AG08395 (cell line): Measurements from ENCODE around the gene RXFP4.

Experiments used
- DNase-seq: peaks from one replicate; pipeline ENCODE4 v3.0.0; 2012; ENCODE audit warnings: mixed read lengths, low spot score

The RXFP4 gene

DNA sequence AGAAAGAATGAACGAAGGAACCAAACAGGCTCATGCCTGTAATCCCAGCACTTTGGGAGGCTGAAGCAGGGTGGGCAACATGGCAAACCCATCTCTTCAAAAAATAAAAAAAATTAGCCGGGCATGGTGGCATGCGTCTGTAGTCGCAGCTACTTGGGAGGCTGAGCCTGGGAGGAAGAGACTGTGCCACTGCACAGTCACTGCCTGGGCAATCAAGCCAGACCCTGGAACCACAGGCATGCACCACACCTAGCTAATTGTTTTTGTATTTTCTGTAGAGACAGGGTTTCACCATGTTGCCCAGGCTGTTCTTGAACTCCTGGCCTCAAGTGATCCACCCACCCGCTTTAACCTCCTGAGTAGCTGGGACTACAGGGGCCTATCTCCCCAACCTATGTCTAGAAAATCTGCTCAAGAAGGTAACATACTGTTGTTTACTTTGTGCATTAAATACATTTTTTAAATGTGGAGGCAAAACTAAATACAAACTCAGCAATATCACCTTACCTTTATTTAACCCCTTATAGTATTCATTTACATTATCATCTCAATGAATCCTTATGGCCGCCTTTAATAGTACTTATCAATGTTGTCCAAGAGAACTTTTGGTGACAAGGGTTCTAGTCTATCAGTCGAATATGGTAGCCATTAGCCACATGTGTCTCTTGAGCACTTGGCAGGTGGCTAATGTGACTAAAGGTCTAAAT is 10.0 kb upstream of the RXFP4 start:
- DNase-seq: no peak

DNA sequence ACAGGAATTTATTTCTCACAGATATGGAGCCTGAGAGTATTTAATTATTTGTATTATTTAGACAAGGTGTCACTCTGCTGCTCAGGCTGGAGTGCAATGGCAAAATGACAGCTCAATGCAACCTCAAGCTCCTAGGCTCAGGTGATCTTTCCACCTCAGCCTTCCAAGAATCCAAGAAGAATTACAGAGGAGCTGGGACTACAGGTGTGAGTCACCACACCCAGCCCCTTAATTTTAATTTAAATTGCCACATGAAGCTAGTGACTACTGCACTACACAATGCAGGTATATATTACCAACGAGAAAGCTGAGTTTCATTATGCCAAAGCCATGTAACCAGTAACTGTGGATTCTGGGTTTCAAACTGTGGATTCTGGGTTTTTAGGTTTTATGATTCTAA is 9.4 kb upstream of the RXFP4 start:
- no peak for DNase-seq

DNA sequence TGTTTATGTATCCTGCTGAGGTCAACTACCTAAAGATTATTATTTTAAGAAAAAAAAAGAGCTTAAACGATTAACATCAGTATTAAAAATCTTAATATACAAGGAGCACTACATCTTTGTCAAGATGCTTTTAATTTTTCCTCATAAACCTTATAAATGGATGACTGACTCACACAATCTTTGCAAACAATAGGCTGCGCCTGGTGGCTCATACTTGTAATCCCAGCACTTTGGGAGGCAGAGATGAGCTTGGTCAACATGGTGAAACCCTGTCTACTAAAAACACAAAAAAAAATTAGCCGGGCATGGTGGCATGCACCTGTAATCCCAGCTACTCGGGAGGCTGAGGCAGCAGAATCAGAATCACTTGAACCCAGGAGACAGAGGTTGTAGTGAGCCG is 9.0 kb upstream of the RXFP4 start:
- no peak for DNase-seq

DNA sequence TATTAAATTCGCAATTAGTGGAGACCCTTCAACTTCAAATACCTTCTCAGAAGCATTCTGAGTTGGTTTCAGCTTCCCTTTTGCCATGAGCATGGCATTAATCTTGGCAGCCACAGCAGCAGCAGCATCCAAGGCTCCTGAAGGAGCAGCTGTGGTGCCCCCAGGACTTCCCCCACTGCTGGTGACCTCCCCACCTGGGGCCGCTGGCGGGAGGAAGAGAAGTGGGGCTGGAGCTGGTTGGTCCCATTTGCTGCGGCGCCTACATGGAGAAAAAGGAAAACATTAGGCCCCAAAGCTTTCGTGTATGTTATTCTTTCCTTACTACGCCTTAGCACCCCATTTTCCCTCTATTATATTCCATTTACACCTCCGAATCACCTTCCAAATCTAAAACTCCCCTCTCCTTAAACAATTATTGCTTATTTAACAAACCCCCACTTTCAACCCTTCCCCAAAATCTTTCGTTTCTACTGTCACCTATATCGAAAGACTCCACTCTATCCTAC is 7.8 kb upstream of the RXFP4 start:
- DNase-seq: no peak

DNA sequence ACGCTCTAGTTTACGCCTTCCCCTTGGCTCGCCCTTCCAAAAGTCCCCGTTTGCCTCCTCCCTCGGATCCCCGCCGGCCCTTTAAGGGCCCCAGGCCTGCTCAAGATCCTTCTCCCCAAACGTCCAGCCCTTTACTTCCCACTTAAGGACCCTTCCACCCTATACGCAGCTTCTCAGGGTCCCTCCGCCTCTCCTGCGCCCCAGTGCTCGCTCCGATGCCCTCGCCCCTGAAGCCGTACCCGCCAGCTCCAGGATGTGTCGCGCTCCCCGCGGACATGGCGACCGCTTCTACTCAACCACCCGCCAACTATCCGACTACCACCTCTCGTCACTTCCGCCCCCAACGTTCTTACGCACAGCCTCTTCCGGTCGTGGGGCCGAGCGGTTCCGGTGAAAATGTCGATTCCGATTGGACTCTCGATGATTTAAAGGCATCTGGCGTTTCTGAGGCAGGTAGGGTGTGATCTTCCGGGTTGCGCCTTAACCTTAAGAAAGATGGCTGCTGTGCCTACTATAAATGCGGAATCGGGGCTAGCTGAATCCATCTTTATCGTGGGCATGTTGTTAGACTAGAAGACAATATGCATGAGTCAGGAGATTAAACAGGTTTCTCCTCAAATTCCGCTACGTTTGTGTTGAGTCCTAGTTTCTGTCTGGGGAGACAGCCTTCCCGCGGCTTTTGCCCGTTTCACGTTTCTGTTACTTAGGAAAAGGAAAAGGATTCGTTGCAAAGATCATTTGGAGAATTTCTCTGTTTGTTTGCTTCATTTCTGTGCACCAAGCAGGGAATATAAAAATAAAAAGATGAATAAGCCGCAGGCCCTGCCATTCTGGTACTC is 7.1 kb upstream of the RXFP4 start, which contains the start of gene KHDC4:
Gene KHDC4, minus strand, starts transcription at position 317 of the 839 bp plus-strand sequence. Its CDS starts 40 bp downstream, at position 277.
- peak; percentile 97 for DNase-seq

DNA sequence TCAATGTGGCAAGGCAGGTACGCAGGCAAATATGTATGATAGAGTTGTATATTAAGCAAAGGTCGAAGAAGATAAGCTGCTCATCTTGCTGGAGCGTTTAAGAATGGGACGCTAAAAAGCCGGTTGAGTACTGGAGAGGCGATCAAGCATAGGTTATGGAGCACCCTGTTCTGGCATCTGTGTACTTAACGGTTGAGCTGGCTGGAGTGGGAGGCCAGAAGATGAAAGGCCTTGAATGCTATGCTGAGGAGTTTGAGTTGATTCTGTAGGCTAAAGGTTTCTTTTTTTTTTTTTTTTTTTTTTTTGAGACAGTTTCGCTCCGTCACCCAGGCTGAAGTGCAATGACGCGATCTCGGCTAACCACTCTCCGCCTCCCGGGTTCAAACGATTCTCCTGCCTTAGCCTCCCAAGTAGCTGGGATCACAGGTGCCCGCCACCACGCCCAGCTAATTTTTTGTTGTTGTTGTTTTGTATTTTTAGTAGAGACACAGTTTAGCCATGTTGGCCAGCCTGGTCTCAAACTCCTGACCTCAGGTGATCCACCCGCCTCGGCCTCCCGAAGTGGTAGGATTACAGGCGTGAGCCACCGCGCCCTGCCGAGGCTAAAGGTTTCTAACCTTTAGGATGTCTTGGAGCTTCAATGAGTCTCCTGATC is 6.4 kb upstream of the RXFP4 start:
- DNase-seq: no peak

DNA sequence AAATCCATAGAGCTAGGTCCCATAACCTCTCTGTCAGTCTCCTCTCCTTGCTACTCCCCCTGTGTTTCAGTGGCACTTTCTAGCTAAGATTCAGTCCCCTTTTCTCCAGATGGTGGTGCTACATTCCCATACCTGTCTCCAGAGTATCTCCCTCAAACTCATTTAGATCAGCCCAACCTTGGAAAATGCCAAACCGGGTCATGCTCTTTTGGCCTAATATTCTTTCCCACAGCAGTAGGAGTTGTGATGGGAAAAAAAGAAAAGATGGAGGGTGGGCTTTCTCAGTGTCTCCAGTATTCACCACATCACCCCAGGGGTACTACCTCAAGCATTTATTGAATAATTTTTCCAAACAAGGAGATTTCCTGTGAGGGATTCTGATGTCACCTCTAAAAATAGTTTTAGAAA is 3.2 kb upstream of the RXFP4 start:
- DNase-seq: peak; percentile 69

DNA sequence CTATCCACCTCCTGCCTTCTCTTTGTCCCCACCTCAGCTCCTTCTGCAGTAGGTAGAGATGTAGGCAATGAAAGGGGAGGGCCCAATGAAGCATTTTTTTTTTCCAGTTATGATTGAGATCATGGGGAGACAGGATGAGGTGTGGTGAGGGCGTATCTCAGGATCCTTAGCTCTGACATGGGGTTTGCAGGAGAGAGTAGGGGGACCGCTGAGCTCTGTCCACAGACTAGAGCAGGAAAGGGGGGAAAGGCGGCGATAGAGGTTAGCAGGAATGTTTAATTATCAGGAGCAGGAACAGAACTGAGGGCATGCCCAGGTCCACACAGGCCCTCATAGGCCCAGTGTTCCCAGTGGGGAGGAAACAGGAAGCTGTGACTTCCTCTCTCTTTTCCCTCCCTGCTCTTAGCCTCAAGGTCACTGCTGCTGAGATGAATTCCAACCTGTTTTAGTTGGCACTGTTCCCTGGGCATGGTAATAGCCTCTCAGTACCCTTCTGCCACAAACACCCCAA is 901 bp upstream of the RXFP4 start:
- no peak for DNase-seq

DNA sequence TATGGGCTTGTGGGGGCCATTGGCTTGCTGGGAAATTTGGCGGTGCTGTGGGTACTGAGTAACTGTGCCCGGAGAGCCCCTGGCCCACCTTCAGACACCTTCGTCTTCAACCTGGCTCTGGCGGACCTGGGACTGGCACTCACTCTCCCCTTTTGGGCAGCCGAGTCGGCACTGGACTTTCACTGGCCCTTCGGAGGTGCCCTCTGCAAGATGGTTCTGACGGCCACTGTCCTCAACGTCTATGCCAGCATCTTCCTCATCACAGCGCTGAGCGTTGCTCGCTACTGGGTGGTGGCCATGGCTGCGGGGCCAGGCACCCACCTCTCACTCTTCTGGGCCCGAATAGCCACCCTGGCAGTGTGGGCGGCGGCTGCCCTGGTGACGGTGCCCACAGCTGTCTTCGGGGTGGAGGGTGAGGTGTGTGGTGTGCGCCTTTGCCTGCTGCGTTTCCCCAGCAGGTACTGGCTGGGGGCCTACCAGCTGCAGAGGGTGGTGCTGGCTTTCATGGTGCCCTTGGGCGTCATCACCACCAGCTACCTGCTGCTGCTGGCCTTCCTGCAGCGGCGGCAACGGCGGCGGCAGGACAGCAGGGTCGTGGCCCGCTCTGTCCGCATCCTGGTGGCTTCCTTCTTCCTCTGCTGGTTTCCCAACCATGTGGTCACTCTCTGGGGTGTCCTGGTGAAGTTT is 550 bp downstream of the RXFP4 start:
- DNase-seq: no peak

DNA sequence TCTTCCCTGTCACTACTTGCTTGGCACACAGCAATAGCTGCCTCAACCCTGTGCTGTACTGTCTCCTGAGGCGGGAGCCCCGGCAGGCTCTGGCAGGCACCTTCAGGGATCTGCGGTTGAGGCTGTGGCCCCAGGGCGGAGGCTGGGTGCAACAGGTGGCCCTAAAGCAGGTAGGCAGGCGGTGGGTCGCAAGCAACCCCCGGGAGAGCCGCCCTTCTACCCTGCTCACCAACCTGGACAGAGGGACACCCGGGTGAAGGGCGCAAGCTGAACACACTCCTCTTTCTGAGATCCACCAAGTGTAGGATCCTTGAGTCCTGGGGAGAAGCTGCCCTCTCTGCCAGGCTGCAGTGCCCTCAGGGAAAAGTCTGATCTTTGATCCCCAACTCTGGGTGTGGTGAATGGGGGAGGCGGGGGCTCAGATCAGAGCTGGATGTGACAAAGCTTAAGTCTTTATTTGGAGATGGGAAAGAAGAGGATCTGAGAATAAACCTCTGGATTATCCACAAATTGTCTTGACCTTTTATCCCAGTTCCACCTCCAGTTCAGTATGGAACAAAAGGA is 1.2 kb downstream of the RXFP4 start:
- DNase-seq: no peak

DNA sequence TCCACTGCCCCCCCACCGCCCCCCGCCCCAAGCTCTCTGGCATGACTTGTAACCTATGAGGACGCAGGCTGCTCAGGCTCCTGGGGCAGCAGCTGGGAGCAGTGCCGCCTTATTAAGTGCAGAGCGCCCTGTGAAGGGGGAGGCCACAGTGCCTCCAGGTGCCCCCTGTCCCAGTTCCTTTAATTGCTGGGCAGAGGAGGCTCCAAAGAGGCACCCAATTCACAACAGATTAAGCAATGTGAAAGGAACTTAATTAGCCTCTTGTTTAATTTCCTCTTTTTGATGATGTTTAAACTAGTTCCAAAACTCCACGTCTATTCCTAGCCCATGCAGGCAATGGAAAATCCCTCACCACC is 3.0 kb downstream of the RXFP4 start:
- no peak for DNase-seq

DNA sequence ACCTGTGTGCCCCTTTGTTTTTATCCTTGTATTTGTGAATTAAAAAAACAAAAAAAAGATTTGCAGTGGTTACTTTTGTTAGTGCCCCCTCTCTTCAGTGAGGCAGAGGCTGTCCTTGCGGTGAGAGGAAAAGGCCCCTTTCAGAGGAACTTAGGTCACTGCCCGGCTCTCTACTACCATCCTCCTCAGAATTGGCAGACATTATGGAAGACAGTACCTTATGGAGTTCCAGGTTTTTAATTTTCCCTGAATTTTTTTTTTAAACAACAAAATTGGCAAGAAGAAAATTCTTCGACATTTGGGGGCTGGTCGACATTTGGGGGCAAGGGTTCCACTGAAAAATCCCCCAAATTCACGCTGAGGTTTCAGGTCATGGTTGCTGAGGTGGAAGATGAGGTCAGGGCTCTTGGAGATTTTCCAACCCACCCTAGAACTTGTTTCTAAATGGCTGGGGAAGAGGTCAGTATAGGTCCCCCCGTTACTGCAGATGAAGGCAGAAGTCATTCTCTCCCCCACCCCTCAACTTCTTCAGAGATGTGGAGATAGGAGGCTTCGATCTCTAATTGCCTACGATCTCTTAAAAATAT is 5.3 kb downstream of the RXFP4 start:
- DNase-seq: no peak

DNA sequence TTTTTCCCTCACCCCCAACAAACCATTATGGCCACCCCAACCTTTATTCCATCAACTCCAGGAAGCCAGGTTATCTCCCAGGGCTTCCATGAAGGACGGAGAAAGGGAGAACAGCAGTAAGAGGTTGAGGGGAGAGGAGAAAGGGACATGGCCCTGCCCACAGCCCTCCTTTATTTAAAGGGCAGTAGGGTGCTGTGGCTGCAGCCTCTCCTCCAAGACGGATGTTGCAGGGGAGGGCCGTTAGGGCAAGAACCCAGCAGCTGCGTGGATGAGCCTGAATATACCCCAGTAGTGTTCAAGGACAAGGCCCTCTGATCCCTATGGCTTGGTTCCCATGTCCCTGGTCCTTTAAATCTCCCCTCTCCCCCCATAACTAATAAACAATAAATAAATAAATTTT is 5.9 kb downstream of the RXFP4 start:
- no peak for DNase-seq

DNA sequence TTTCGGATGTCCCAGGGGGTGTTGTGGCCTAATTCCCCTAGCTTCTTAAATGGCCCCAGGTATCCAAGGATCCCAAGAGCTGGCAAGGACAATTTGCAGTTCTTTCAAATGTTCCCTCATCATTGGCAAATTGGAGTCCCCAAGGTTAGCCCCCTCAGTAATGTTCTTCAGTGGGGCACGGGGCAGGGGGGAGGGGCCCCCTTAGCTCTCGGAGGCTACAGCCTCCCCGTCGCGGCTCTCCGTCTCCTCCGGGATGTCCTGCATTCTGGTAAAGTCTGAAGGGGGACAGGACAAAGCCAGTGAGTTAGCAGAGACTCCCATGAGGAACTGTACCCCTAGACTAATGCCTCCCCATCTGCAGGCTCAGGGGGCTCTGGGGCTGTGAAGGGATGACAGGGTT is 6.3 kb downstream of the RXFP4 start:
- no peak for DNase-seq

DNA sequence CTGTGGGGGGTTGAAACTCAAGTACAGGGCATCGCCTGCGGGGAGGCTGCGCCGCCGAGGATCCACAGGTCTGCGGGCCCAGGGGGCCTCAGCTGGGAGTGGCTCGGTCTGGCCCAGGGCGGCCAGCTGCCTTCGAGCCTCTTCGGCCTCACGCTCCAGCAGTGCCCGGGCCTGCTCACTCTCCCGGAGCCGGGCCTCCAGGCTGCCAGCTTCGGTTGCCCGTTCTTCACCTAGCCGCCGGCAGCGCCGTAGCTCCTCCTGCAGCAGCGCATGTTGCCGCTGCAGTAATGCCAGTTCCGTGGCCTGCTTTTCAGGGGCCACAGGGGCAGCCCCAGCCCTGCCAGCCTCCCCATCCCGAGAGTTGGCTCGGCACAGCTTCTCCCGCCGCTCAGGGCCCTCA is 9.4 kb downstream of the RXFP4 start:
- no peak for DNase-seq

DNA sequence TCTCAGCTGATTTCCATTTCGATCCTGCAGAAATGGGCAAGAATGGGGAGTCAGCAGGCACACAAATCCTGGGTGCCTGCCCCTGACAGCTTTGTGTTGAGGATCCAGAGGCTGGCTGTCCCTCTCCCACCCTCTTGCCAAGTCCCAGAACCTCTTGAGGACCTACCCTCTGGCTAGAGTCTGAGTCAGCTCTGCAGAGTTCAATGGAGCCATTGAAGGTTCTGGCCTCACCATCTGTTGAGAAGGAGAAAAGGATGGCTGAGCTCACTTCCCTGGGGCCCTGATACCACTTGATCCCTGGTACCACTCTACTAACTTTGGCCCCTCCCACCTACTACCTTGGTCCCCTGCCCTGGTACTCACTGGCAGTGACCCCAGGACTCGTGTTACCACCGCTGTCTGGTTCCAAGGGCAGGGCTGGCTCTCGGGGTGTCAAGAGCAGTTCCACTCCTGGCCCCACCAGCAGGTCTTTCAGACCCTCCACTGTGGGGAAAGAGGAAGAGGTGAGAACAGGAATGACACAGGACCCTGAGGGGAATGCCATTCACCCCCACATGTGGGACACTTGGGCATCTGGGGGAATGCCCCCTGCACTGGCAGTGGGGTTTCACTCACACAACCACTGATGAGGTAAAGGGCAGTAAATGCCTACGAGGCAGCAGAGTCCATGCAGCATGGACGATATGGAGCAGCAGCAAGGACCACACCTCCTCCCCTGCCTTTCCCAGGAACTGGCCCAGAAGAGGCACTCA is 10.5 kb downstream of the RXFP4 start:
- DNase-seq: no peak

DNA sequence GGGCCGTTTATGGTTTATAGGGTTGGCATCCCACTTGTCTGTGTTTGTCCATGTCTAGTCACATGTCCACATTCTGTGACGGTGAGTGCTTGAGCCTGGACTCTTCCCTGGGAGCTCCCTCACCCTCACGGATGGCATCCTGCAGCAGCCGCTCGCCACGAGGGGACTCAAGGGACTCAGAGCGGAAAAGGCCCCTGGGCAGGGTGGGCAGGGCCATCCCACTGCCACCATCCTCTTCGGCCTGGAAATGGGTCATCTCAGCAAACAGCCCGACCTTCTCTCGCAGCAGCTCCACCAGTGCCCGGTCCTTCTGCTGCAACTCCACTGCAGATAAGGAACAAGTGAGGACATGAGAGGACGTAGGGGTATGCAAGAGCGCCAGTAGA is 11.1 kb downstream of the RXFP4 start:
- DNase-seq: no peak

DNA sequence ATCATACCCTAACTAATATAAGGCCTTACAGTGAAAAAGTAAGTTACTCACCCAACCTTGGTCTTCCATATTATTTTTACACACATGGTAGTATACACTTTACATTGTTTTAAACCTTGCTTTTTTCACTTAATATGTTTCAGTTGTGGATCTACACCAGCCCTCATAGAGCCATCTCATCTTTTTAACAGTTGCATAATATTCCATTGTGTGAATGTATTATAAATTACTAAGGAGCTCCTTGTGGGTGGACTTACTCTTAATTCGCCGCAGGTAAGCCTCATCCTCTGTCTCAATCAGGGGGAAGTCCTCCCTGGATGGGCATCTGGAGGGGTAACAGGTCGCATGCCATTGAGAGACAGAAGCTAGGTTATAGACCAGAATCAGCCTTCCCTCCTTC is 13.2 kb downstream of the RXFP4 start:
- no peak for DNase-seq

DNA sequence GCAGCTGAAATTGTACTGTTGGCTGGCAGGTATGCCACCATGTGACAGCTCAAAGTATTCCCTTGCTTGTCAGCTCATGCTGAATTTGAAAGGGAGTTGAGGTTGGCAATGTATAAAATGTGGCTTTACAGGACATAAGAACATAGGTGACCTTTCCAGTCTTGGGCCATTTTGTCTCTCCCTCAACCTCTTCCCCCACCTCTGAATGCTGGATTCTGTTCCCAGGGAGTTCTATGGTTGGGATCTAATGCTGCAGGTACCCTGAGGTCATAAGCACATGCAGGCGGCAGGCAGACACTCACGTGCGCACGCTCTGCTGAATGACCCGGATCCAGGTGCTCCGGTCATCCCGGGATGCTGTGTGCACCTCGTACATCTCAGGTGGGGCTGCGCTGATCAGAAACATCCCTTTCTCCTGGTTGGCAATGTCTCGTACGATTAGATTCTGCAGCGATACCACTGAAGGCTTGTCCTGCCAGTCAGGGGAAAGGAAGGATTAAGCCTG is 16.0 kb downstream of the RXFP4 start:
- DNase-seq: no peak

DNA sequence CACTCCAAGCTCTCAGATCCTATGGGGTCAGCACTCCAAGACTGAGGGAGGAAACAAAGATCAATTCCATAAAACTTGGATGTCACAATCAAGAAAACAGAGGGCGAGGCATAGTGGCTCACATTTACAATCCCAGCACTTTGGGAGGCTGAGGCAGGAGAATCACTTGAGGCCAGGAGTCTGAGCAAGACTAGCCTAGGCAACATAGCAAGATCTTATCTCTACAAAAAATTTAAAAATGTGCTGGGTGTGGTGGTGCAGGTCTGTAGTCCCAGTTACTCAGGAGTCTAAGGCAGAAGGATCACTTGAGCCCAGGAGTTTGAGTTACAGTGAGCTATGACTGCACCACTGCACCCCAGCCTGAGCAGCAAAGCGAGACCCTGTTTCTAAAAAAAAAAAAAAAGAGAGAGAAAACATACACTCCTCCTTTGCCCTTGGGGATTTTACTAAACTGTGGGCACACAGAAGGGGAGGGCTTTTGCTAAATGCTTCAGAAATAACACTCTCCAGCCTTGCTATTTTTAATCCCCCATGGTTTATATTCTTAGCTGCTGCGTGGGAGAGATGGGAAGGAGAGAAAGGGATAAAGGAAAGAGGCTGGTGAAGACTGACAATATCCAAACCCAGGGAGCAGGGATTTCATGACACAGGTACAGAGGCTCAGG is 18.8 kb downstream of the RXFP4 start:
- no peak for DNase-seq
